GM21619 (cell line): Measurements from ENCODE around the gene TMA7B.

Experiments
- ATAC-seq: cut with Tn5 transposase; IDR thresholded peaks from one replicate; pipeline ENCODE4 v1.9.1; 2021; ENCODE audit not compliant: unreplicated experiment

The TMA7B gene

DNA sequence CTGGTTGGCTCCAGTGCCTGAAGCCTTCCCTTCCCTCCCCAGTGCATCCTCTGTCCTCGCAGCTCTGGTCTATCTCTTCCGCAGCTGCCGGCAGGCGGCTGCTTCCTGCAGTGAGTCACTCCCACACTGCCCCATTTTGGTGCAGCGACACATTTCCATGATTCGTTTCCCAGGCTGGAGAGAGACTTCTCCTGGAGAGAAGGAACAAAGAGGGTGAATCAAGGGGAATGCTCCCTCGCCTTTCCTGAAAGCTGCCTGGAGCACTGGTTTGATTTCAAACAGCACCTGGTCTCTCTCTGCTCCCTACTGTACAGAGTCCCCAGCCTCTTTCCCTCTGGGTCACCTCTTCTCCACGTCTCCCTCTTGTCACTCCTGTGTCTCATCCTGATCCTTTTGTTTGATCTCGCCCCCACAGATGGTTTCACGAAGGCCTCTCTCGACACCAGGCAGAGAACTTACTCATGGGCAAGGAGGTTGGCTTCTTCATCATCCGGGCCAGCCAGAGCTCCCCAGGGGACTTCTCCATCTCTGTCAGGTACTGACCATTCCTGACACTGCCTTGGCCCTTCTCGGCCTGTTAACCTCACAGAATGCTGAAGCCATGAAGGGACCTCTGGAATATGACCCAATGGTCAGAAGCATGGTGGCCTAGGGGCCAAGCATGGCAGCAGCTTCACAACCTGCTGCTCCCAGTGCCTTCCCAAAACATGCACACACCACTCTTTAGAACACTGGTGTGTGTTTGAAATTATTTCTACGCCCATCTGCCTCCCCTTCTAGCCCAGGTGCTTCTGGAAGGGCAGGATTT, at the start of gene TMA7B:
Gene TMA7B (plus strand): TSS at position 758 of the 808 bp plus-strand sequence. CDS start 3,978 bp downstream, outside the sequence.
- ATAC-seq = no peak

DNA sequence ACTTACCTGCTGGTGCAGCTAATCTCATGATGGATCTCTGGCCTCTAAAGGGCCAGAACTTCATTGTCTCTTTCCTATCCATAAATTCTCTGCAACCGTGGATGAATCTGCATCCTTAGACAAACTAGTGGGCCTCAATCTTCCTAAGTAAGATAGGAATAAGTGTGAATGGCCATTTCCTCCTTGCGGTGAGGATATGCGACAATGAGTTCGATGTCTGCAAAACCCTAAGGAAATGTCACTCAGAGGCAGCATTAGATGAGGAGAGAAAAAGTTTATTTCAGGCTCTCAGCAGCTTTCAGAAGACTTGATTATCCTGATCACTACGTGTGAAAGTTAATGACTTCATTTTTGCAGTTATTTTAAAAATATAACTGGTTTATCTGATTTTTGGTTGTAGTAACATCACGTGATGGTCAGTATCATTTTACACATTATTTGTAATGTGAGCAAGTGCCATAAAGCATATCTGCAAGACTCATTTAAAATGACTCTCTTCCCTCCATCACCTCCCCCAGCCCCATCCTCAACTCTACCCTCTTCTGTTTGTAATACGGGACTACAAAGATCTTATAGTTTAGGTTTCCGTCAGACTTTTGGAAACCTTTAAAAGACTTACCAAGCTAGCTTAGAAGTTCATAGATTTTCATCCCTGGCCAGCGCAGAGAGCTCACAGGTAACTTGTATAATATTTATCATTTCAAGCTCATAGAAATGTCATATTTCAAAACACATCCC, 49.2 kb upstream of the TMA7B start:
- ATAC-seq = no peak

DNA sequence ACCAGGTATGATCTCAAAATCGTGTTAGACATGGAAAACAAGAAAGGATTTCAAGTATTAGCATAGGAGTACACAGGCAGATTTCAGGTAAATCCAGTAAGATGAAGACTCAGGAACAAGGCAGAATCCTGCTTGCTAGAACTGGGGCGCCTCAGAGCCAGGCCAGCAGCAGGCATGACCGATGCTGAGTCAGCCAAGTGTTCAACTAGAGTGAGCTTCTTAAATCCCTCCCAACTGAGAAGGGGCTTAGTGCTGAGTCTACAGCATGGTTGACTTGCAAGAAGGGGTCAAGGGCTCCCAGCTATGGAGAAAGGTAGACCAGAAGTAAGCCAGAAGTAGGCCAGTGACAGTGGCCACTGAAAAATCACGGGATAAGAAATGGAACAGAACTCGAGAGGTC, 46.9 kb upstream of the TMA7B start:
- no peak for ATAC-seq

DNA sequence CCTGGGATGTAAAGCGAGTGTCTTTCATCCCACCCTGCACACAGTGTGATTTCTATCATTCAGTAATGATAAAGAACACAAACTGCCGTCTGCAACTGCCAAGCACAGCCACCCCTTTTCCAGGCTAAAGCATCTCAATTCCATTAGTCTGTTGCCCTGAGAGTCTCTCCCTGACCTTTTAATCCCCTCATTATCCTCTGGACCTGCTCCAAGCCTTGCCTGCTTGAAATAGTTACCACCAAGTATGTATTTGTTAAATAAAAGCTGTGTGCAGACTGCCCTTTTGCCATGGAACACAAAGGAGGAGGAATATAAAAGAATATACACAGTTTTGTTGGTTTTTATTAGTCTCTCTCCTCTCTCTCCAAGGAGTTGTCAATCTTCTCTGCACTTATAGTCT, 46.3 kb upstream of the TMA7B start:
- ATAC-seq = no peak

DNA sequence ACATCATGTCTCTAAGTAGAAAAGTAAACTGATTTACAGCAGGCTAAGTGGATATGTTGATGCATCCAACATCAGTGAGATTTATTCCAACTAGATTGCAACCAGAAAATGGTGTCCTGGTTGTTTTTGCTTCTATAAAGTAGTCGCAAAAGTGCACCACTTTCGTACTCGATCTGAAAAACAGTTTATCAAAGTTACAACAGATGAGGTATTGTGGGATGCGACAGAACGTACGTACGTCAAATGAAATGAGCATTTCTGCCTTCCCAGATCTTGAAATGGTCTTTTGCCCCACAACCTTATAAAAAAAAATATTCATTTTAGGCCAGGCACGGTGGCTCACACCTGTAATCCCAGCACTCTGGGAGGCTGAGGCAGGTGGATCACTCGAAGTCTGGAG, 45.6 kb upstream of the TMA7B start:
- ATAC-seq = no peak

DNA sequence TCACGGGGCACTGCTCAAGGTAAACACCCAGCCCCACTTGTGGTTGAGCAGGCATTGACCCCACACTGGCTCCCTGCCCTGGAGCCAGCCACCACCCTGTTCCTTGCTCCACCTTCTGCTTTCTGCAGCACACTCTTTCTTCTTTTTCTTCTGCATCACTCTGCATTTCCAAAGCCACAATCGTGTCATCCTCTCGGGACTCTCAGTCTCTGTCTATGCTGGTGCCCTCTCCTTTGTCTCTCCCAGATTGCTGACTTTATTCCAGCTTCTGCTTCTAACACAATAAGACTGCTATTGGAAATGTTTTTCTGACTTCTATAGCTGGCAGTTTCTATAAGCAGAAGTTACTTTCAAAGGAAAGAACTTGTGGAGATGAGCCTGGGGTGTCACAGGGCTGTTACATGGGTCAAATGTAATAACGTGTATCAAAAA, 44.9 kb upstream of the TMA7B start:
- ATAC-seq = no peak

DNA sequence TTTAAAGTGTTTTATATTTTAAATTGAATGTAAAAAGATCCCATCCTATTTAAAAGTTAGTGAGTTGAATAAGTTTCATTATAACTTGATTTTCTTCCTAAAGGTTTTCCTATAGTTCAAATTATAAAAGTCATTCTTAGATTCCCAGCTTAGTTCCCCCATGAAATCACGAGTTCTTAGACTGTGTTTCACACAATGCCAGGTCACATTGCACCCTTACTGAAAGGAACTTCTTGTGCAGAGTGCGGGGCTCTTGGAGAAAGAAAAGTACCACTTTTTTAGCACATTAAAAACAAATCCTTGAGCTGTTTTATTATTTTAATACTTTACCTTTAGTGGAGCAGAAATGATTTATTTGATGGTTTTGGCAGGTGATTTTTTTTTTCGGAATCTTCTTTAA, 43.7 kb upstream of the TMA7B start:
- ATAC-seq = no peak

DNA sequence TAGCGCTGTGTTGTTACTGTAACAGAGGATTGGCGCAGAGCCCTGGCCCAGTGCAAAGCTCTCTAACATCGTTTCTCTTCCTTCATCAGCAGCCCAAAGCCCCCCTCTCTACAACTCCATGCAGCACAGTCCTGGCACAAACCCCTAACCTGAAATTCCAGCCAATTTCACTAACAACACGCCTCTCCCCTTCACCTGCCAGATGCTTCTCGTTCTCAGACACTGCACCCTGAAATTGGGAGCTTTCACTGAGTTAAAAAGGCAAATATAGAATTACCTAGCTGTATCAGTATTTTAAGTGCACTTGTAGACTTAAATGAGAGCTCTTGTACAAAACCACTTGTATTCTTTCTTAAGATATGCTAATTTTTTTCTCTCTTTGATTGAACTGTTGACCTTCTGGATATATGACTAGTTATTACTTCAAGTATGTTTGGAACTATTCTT, 43.0 kb upstream of the TMA7B start:
- no peak for ATAC-seq

DNA sequence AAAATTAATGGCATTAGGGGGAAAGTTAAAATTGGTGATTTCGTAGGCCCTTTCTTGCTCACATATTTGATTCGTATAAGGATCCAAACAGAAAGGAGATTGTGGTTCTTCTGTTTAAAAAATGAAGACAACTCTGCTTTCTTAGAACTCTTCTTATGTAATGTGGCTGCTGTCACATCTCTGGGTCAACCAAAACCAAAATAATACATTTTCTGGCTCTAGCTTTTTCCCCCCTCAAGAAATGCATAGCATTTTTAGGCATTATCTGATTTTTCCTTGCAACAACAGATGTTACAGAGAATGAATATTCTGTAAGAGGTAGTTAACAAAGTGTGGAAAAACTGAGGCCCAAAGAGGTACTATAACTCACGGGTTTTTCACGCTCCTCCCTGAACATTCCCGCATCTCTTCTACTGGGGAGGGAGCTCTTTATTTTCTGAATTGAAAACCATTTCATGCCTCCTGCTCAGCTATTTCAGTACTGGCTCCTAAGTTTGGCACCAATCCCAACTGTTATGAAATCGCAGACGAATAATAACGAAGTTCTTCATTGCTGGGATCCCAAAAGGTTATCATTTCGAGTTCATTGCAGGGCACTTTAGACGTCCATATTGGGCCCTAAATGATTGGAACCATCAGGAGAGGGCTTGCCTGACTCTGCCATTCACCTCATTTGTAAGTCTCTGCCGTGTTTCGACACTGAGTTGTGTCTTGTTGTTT, 42.3 kb upstream of the TMA7B start:
- ATAC-seq = no peak

DNA sequence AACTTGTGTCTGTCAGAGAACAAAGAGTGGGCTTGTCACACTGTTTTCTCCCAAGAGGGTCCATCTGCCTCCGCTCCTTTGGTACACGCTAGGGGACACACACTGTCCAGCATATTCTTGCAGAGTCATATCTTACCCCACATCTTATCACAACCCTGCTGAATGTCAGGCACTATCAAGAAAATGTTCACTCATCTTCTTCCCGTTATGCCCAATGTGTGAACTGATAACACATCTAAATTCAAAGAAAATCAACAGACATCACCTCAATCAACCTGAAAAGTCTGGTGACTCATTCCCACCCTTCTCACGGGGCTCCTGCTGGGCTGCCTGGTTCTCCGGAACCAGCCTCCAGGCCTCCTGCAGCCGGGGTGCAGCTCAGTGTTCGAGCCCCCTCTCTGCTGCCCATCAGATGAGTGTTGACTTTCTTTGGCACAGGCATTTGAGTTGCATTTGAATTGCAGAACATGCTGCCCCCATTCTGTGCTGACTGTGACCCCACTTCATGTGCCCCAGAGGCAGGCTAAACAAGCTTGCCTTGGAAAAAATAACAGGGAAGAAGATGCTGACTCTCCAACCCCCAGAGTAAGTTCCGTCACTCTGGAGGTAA, 40.0 kb upstream of the TMA7B start:
- ATAC-seq = no peak

DNA sequence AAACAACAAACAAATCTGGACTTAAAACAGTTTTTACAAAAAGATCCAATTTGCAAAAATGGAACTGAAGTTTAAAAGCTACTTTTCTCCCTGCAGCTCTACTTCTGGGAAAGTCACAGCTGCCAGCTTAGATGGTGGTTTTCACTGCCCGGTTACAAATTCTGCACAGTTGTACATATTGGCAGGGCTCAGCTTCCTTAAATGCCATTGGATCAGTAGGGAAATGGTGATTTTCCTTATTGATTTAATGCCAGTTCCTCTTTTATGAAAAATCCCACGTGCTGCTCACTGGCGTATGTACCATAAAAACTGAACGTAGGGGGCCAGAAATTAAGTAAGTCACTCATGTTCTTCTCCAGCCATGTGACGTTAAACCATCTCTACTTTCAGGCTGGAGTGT, 36.5 kb upstream of the TMA7B start:
- no peak for ATAC-seq

DNA sequence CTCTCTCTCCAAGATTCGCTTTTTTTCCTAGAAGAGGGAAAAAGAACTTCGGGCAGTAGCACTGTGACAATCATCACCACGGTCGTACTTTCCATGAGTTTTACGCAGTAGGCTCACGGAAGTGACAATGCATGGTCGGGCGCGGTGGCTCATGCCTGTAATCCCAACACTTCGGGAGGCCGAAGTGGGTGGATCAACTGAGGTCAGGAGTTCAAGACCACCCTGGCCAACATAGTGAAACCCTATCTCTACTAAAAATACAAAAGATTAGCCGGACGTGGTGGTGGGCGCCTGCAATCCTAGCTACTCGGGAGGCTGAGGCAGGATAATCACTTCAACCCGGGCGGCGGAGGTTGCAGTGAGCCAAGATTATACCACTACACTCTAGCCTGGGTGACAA, 35.9 kb upstream of the TMA7B start:
- no peak for ATAC-seq

DNA sequence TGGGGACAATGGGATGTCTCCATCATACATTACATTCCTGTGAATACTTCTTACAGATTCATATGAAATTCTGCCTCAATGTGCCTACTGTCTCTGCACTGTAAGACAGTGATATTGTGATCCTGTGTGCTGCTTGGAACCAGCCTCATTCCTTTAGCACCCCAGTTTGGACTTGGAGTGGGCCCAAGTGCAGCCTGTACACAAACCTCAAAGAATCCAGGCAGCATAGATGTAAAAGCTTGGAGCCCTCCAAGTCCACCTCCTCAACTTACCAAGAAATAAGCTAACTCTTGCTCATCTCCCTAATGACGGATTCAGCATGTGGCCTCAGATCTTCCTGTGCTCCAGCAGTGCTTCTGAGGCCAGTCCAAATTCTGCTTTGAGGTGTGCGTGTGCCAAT, 34.9 kb upstream of the TMA7B start:
- no peak for ATAC-seq

DNA sequence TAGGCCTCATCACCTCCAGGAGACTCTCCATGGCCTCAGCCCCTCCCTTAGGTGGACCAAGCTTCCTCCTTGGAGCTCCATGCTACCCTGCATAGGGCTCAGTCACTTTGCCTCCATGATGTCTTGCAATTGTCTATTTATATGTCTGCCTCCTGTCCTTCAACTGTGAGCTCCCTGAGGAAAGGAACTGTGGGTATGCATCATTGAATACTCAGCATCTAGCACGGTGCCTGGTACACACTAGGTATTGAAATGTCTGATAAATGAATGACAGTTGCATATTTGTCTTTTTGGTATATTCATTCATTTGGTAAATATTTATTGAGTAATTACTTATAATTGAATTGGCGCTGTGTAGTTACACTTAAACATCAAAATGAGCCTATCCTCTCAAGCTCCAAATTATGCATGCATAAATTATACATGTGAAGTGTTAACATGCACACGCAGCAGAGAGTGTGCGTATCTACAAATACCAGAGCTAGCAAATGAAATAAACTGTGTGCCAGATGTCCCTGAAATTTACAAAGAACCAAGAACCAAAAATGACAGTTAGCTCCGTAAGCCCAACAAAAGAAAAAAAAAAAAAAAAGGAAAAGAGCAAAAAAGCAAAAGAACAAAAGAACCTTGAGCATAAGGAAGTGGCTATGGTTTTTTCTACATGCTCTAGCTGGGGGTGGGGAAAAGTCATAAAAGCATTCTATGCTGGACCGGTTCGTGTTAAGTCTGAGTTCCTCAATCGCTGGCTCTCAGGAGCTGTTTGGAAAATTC, 34.1 kb upstream of the TMA7B start:
- ATAC-seq = no peak

DNA sequence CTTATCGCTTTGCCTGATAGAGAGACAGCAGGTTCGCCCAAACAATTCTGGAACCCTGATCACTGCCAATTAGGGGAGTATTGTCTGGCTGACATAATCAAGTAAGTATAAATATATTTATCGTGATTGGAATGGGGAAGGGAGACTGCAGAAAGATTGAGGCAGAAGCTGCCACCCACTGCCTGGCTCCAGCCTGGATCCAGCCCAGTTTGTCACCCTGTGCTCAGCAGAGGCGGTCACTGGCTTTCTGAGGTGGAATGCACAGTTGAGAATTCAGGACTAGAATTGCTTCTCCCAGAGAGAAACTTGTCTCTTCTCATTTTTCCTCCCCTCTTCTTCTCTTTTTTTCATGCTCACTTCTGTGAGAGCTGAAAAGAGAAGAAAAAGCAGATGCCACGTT, 33.4 kb upstream of the TMA7B start:
- ATAC-seq = no peak

DNA sequence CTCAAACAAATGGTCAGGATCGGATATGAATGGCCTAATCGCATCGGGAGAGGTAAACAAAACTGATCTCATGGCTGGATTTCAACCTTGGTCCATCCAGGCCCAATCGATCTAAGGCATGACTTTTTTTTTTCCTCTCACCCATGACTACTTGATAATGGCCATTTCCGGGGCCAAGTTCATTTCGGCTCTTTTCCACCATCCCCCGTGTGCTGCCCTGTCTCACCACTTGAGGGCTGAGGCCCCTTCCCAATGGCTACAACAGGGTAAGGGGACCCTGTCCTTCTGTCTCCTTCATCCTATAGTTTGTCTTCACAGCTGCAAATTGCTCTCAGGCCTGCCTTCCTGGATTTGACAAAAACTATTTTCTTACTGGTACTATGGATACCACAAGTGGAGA, 32.7 kb upstream of the TMA7B start:
- no peak for ATAC-seq

DNA sequence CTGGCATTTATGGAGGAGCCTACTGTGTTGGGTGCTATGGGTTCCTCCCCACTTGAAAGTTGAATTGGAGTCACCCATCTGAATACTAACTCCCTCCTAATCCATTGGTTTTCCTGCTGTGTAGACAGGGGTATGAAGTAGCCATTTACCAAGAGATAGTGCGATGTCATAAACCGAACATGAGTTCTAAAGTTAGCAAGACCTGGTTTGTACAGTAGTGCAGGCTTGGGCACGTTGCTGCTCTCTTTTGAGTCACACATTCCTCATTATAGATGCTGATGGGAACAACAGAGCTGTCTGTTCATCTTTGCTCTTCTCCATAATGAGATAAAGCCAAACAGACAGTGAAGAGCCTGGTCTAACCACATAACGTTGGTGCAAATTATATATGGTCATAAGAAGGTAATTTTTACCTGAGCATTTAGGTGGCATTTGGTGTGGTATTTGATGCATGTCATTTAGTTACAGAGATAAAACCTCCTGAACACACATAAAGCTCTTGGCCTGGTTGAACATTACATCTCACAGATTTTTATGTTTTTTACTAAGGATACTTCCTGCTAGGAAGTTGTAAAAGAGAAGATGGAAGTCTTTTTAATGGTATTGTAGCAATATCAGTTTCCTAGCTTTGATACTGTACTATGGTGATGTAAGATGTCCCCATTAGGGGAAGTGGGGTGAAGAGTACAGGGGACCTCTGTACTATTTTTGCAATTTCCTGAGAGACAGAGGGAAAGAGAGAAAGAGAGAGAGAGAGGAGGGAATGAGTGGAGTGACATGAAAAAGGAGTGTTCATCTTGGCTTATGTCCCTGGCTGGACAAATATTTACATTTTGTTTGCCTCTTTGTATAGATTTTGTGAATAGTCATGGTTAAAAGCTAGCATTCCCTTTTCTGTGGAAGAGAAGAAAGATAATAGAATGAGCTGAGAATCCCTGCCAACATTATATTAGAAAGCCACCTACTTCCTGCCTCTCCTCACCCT, 31.4 kb upstream of the TMA7B start:
- no peak for ATAC-seq

DNA sequence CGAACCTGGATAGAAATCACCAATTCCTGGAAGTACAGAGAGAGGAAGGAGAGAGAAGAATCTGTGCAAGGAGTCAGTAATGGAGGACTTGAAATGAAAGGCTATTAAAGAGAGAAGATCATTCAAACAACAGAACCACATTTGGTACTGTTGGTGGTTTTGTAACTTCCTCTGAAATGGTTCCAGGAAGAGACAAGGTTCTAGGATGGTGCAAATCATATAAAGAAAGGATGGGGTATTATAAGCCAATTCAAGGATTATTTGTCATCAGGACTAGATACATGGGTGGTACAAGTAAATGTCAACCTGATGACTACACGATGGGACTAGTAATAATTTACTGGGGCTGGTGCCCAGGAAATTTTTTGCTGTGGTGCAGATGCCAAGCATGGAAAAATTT, 28.9 kb upstream of the TMA7B start:
- no peak for ATAC-seq

DNA sequence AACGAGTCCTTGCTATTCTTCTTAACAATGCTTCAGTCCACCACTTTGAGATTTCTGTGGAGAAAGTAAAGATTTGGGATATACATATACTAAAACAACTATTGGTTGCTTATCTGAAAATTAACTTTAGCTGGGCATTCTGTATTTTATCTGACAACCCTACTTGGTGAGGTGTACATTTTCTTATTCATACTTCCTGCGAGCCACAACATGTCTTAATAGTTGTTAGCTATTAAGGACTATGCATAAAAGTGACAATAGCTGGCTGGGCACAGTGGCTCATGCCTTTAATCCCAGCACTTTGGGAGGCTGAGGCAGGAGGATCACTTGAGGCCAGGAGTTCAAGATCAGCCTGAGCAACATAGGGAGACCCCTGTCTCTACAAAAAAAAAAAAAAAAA, 28.0 kb upstream of the TMA7B start:
- no peak for ATAC-seq
